MM.1S (cell line): ENCODE data around the gene SCAF4.

Source experiments
- EZH2 ChIP-seq: fragments of 300-600 bp; sonication (generic); optimal IDR thresholded peaks from 2 replicates; pipeline ENCODE3; 2017; ENCODE audit warnings: low read depth, mild to moderate bottlenecking, antibody characterized with exemption, low read length, mixed read lengths
- EZH2phosphoT487 ChIP-seq: fragments of 300-600 bp; sonication (generic); IDR thresholded peaks from 2 replicates; pipeline ENCODE4 v1.6.1; 2018; ENCODE audit warnings: antibody characterized with exemption, low read length
- TF ChIP-seq, protein P1 (sequence below): fragments of 300-600 bp; sonication (generic); IDR thresholded peaks from 2 replicates; pipeline ENCODE4 v1.5.1; 2016; ENCODE audit warnings: antibody characterized with exemption, low read length, mixed read lengths

DNA sequence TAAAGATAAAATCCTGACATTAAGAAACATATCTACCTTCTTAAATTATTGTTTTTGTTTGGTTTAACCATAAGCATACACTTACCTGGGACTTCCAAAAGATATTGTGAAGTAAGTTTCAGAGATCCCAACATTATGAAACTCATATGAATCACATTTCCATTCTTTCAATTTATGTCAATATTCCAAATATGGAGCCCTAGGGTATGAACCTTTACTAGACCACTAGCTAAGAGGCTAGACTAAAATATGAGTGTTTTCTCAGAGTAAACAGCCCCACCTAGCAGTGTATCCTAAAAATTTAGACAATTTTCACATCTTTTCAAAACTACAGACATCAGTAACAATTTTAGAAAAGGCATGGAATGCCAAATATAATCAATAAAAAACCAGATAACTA is 24.4 kb downstream of the SCAF4 start:
- TF ChIP-seq, protein P1, sequence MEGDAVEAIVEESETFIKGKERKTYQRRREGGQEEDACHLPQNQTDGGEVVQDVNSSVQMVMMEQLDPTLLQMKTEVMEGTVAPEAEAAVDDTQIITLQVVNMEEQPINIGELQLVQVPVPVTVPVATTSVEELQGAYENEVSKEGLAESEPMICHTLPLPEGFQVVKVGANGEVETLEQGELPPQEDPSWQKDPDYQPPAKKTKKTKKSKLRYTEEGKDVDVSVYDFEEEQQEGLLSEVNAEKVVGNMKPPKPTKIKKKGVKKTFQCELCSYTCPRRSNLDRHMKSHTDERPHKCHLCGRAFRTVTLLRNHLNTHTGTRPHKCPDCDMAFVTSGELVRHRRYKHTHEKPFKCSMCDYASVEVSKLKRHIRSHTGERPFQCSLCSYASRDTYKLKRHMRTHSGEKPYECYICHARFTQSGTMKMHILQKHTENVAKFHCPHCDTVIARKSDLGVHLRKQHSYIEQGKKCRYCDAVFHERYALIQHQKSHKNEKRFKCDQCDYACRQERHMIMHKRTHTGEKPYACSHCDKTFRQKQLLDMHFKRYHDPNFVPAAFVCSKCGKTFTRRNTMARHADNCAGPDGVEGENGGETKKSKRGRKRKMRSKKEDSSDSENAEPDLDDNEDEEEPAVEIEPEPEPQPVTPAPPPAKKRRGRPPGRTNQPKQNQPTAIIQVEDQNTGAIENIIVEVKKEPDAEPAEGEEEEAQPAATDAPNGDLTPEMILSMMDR = no peak
- no peak for TF ChIP-seq EZH2
- no peak for TF ChIP-seq EZH2phosphoT487
